Subcutaneous adipose tissue (tissue), 4 donors: Measurements from ENCODE around the gene ATP23. TPM values are rescaled to one million over a fixed set of nuclear protein-coding genes. Genes with fewer than 3 reads are reported as not detected.

Experiments
- CTCF ChIP-seq: fragments of 450-650 bp; IDR thresholded peaks from one replicate; pipeline ENCODE4 v1.5.1; 2016; ENCODE audit warnings: low read depth, mild to moderate bottlenecking, control low read depth, antibody characterized with exemption, moderate library complexity
- total RNA-seq, 4 donors: library from RNA; depleted of rRNA; stranded (reverse); fragments of >200 nt; gene quantifications; one replicate each; pipeline ENCODE4 v1.1.0, GENCODE V29; 2016

The ATP23 gene
- total RNA-seq, 4 donors from 2014 or later, result 12.9 to 44.6 (median 28.5) TPM

- TF ChIP-seq CTCF, result no peak
Measured at GRCh38 chr12:57985685-57986084, 44.3 kb downstream of the ATP23 start.

GRCh38 chr12:57989838-57990237, 48.5 kb downstream of the ATP23 start:
- TF ChIP-seq CTCF, result no peak

GRCh38 chr12:57990241-57990883, 49.0 kb downstream of the ATP23 start:
- TF ChIP-seq CTCF, result no peak

GRCh38 chr12:57992001-57992400, 50.6 kb downstream of the ATP23 start:
- no peak for TF ChIP-seq CTCF

GRCh38 chr12:57993030-57993429, 51.7 kb downstream of the ATP23 start:
- TF ChIP-seq CTCF, result no peak

GRCh38 chr12:57993834-57994233, 52.5 kb downstream of the ATP23 start:
- no peak for TF ChIP-seq CTCF

GRCh38 chr12:57996520-57996919, 55.2 kb downstream of the ATP23 start:
- TF ChIP-seq CTCF, result no peak
